ENCODE results near the gene SLC17A6.

DNA sequence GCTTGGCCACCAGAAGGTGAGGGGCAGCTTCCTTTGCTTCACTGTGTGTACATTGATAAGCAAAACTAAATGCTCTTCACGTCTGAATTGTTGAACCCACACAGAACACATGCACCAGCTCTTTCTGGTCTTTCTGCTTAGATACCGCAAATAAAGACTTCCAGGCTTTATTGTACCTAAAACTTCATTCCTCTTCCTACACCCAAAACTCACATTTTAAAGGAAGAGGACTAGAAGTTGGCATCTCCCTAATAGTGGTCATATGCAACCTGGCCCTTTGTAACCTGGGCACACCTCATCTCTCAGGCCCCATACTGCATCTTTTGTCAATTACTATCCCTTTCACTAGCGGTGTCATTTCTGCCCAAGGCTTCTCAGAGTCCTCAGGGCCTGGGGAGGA is 5.9 kb downstream of the SLC17A6 start:
- TF ChIP-seq, protein P1, sequence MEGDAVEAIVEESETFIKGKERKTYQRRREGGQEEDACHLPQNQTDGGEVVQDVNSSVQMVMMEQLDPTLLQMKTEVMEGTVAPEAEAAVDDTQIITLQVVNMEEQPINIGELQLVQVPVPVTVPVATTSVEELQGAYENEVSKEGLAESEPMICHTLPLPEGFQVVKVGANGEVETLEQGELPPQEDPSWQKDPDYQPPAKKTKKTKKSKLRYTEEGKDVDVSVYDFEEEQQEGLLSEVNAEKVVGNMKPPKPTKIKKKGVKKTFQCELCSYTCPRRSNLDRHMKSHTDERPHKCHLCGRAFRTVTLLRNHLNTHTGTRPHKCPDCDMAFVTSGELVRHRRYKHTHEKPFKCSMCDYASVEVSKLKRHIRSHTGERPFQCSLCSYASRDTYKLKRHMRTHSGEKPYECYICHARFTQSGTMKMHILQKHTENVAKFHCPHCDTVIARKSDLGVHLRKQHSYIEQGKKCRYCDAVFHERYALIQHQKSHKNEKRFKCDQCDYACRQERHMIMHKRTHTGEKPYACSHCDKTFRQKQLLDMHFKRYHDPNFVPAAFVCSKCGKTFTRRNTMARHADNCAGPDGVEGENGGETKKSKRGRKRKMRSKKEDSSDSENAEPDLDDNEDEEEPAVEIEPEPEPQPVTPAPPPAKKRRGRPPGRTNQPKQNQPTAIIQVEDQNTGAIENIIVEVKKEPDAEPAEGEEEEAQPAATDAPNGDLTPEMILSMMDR (IDR thresholded peaks at IDR 0.05; ENCODE audit: extremely low read depth in 1 of 2, insufficient read depth in 1 of 2, low read depth in 1 of 2, low read length in 2 of 2) = no peak
- TF ChIP-seq MYC (IDR thresholded peaks at IDR 0.05; ENCODE audit: low read depth, low read length) (no peak), EZH2 (IDR thresholded peaks at IDR 0.05; ENCODE audit: borderline replicate concordance, low read depth, low read length, severe bottlenecking) (no peak), POLR2AphosphoS5 (IDR thresholded peaks at IDR 0.05; ENCODE audit: insufficient read depth, low read depth, low read length) (no peak), POLR2A (IDR thresholded peaks at IDR 0.05; ENCODE audit: low read depth, low read length) (no peak), JUN (IDR thresholded peaks at IDR 0.05; ENCODE audit: borderline replicate concordance, insufficient read depth, insufficient read length, low read depth) (no peak)
- TF ChIP-seq, protein P2, sequence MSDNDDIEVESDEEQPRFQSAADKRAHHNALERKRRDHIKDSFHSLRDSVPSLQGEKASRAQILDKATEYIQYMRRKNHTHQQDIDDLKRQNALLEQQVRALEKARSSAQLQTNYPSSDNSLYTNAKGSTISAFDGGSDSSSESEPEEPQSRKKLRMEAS (IDR thresholded peaks at IDR 0.05; ENCODE audit: insufficient read depth, insufficient read length) = no peak

Measured in endothelial cell of umbilical vein (primary cell).